HepG2 (cell line): ENCODE results near the gene S100P. TPM values are rescaled to one million over a fixed set of nuclear protein-coding genes. Genes with fewer than 3 reads are reported as not detected.

Experiments used
- ATAC-seq: fragments of 200-7000 bp; cut with Tn5 transposase; 3 replicates; pipeline ENCODE4 v1.9.1; 2020; ENCODE audit warnings: mild to moderate bottlenecking, moderate library complexity
- BruUV-seq: library from RNA; stranded (reverse); fragments of 400-500 nt; replicated peaks from 2 replicates; lab custom pipeline; 2021; lab: Mats Ljungman, UMichigan
- CTCF ChIA-PET: fragments of 300-600 bp; formaldehyde crosslinking; extraction: SDS; loops from one replicate; lab custom pipeline; 2021; ENCODE audit warnings: low total read pairs, inconsistent platforms, low intra/inter-chr PET ratio; lab: Yijun Ruan, JAX
- POLR2A ChIA-PET: fragments of 350-600 bp; sonication (Branson Sonifier 250); formaldehyde crosslinking; loops from one replicate; lab custom pipeline; 2020; ENCODE audit warnings: antibody characterized with exemption, inconsistent platforms; lab: Yijun Ruan, JAX
- DNase-seq: peaks from one replicate; pipeline ENCODE4 v3.0.0-alpha.2; 2015; ENCODE audit warnings: low spot score
- FAIRE-seq: peaks from 3 replicates; lab custom pipeline; 2011; peaks lifted over from hg19 to GRCh38; lab: Jason Lieb, UNC
- H2AFZ ChIP-seq: one replicate; pipeline ENCODE4 v1.6.1; 2011; ENCODE audit warnings: low read length, inconsistent platforms
- H3K27ac ChIP-seq: fragments of 300-600 bp; 3 replicates; pipeline ENCODE4 v1.8.0; 2011; ENCODE audit warnings: mixed run types, mild to moderate bottlenecking, mixed read lengths, low read length, inconsistent platforms; ENCODE audit not compliant: insufficient read depth; ENCODE audit errors: extremely low read length
- H3K27me3 ChIP-seq, 2 experiments: fragments of 200-600 bp in 1 of 2; 2 replicates in 1 of 2; 3 replicates in 1 of 2; pipeline versions ENCODE4 v1.6.0 to v1.8.0; 2011; ENCODE audit warnings: low read length in 2 of 2, mild to moderate bottlenecking in 2 of 2, moderate library complexity in 2 of 2, inconsistent platforms in 1 of 2; ENCODE audit not compliant: insufficient read depth in 2 of 2, control insufficient read depth in 1 of 2
- H3K36me3 ChIP-seq, 2 experiments: fragments of 200-600 bp in 1 of 2; replicated peaks in 1 of 2; 2 replicates in 1 of 2; 3 replicates in 1 of 2; pipeline versions ENCODE4 v1.5.1 to v1.8.0; 2011; ENCODE audit warnings: low read length in 2 of 2, inconsistent platforms in 1 of 2; ENCODE audit not compliant: insufficient read depth in 2 of 2, control insufficient read depth in 1 of 2
- H3K4me1 ChIP-seq: 2 replicates; pipeline ENCODE4 v1.5.1; 2012; ENCODE audit warnings: low read length, inconsistent platforms; ENCODE audit not compliant: insufficient read depth
- H3K4me2 ChIP-seq: 2 replicates; pipeline ENCODE4 v1.6.0; 2011; ENCODE audit warnings: low read depth, low read length, inconsistent platforms
- H3K4me3 ChIP-seq, 3 experiments: fragments of 200-600 bp in 1 of 3; sonication (generic), shearing (Covaris generic) in 1 of 3; replicated peaks in 1 of 3; 2 replicates each; pipeline ENCODE4 v1.5.1; 2011 to 2016; ENCODE audit warnings: low read length in 3 of 3, inconsistent platforms in 2 of 3, low read depth in 2 of 3, mild to moderate bottlenecking in 2 of 3, control low read depth in 1 of 3, mixed read lengths in 1 of 3; ENCODE audit not compliant: insufficient read depth in 1 of 3
- H3K79me2 ChIP-seq: one replicate; pipeline ENCODE4 v1.6.1; 2011; ENCODE audit warnings: low read length, inconsistent platforms; ENCODE audit not compliant: insufficient read depth
- H3K9ac ChIP-seq: 2 replicates; pipeline ENCODE4 v1.6.0; 2011; ENCODE audit warnings: mild to moderate bottlenecking, low read depth, low read length, inconsistent platforms; ENCODE audit not compliant: insufficient read depth
- H3K9me3 ChIP-seq: 2 replicates; pipeline ENCODE4 v1.5.1; 2012; ENCODE audit warnings: mild to moderate bottlenecking, low read length
- H4K20me1 ChIP-seq: 2 replicates; pipeline ENCODE4 v1.6.0; 2011; ENCODE audit warnings: inconsistent platforms, mild to moderate bottlenecking, low read length, moderate library complexity; ENCODE audit not compliant: insufficient read depth
- FOXP4 ChIP-seq: sonication (generic); formaldehyde crosslinking; IDR thresholded peaks from 2 replicates; pipeline ENCODE4 v1.4.0; 2020; ENCODE audit warnings: missing genetic modification reagents
- GABPA ChIP-seq, 2 experiments: IDR thresholded peaks; 2 replicates each; pipeline ENCODE4 v1.6.1; 2011 to 2016; ENCODE audit warnings: low read depth in 2 of 2, low read length in 1 of 2, missing biosample characterization in 1 of 2, missing genetic modification characterization in 1 of 2
- MIXL1 ChIP-seq: IDR thresholded peaks from 2 replicates; pipeline ENCODE4 v1.6.1; 2016
- NFKB2 ChIP-seq: sonication (generic); formaldehyde crosslinking; IDR thresholded peaks from 2 replicates; pipeline ENCODE4 v1.4.0; 2020; ENCODE audit warnings: missing genetic modification reagents, borderline replicate concordance
- RBM22 ChIP-seq: fragments of 200-400 bp; formaldehyde crosslinking; optimal IDR thresholded peaks from 2 replicates; pipeline ENCODE3; 2017; ENCODE audit warnings: mild to moderate bottlenecking, low read length, moderate library complexity
- RBM39 ChIP-seq: fragments of 200-400 bp; formaldehyde crosslinking; IDR thresholded peaks from one replicate; pipeline ENCODE4 v1.6.1; 2018; ENCODE audit warnings: antibody characterized with exemption, mild to moderate bottlenecking, low read depth, low read length; ENCODE audit not compliant: poor library complexity, severe bottlenecking
- STAT5B ChIP-seq: sonication (generic); formaldehyde crosslinking; IDR thresholded peaks from 2 replicates; pipeline ENCODE4 v1.4.0; 2020; ENCODE audit warnings: missing genetic modification reagents
- THYN1 ChIP-seq: sonication (generic); formaldehyde crosslinking; IDR thresholded peaks from 2 replicates; pipeline ENCODE4 v1.8.1; 2023; ENCODE audit warnings: low read depth, mild to moderate bottlenecking, moderate library complexity, missing genetic modification reagents, borderline replicate concordance
- U2AF2 ChIP-seq: fragments of 200-400 bp; formaldehyde crosslinking; IDR thresholded peaks from 2 replicates; pipeline ENCODE4 v1.6.1; 2017; ENCODE audit warnings: low read depth, mild to moderate bottlenecking, low read length
- ZNF256 ChIP-seq: sonication (generic); formaldehyde crosslinking; conservative IDR thresholded peaks from 2 replicates; pipeline ENCODE4 v1.4.0; 2020; ENCODE audit warnings: missing genetic modification reagents
- ZNF281 ChIP-seq: sonication (generic); formaldehyde crosslinking; IDR thresholded peaks from 2 replicates; pipeline ENCODE4 v1.4.0; 2020; ENCODE audit warnings: missing genetic modification reagents, borderline replicate concordance
- ZNF556 ChIP-seq: sonication (generic); formaldehyde crosslinking; IDR thresholded peaks from 2 replicates; pipeline ENCODE4 v1.4.0; 2020; ENCODE audit warnings: mild to moderate bottlenecking, missing genetic modification reagents, borderline replicate concordance
- WGBS: methylation state at CpG from one replicate; pipeline ENCODE4 v1.1.6; 2017; ENCODE audit warnings: low lambda C conversion rate; 5-methylcytosine and 5-hydroxymethylcytosine counted together
- in situ Hi-C: cut with HindIII; loops from 2 replicates; pipeline ENCODE4 v1.10.0; 2017; ENCODE audit warnings: low pct_unique_long_range_greater_than_20kb; ENCODE audit not compliant: extremely low pct_ligation_motif_present
- intact Hi-C: fragments of 100-400 bp; cut with micrococcal nuclease; formaldehyde crosslinking; loops from one replicate; pipeline ENCODE4 v1.10.0; 2022; ENCODE audit not compliant: unreplicated experiment
- polyA plus RNA-seq, 8 experiments: library from polyadenylated mRNA; depleted of rRNA in 3 of 8; stranded (reverse) in 7 of 8; unstranded in 1 of 8; fragments of >200 nt; fragmentation: Illumina TruSeq in 4 of 8; extraction: Trizol in 4 of 8; gene quantifications; 2 replicates each; pipeline versions ENCODE4 v1.2.1 to v1.2.3, GENCODE V29; 2011 to 2016; ENCODE audit warnings: low read depth in 4 of 8, missing spikeins in 1 of 8, mixed read lengths in 1 of 8; ENCODE audit not compliant: insufficient read depth in 1 of 8
- total RNA-seq, 5 experiments: library from RNA; depleted of rRNA; stranded (reverse); fragments of >200 nt; fragmentation: Illumina TruSeq; extraction: Trizol; gene quantifications; 2 replicates each; pipeline ENCODE4 v1.2.3, GENCODE V29; 2016; ENCODE audit warnings: low read depth in 1 of 5
- TF ChIP-seq, protein P1 (sequence below): IDR thresholded peaks from 2 replicates; pipeline ENCODE4 v1.6.1; 2016; ENCODE audit warnings: missing biosample characterization, missing genetic modification reagents, low read depth
- TF ChIP-seq, protein P2 (sequence below): sonication (generic); formaldehyde crosslinking; IDR thresholded peaks from 2 replicates; pipeline ENCODE4 v1.5.0; 2020; ENCODE audit warnings: missing genetic modification reagents

Gene S100P
- total and polyA plus RNA-seq, 2 of the 13 experiments (the other 11 are each of a cell fraction or from before 2014, with no cell fraction given), result 278 to 1,649 TPM

GRCh38 chr4:6695660-6696610 is 2.3 kb downstream of the S100P start:
- H2AFZ ChIP-seq, result no peak overlapping the region
- peaks cover 39% of the 10 kb centered on the region for H3K79me2 ChIP-seq
- peaks cover 60% of the 10 kb centered on the region for H3K4me1 ChIP-seq
- H3K27me3 ChIP-seq, result no peaks in the 10 kb centered on the region; a peak in 1 of 5 replicates
- 6% methylated on average over 12 of the region's 18 CpGs for WGBS
- ChIA-PET CTCF (no interaction called here), POLR2A (interaction anchor here (0.6 to 4.6 kb wide), 16 partner anchors 9 to 373 kb away, joined by 3 to 65 read pairs (median 7); partner anchors contain the start of genes BLOC1S4, GRPEL1, MRFAP1 and MRFAP1L1)
- no TSS peak for BruUV-seq
- intact Hi-C loops, result no loop called here
- FAIRE-seq (peak; percentile 97), ATAC-seq (peak; percentile 87), DNase-seq (peak; percentile 96)
- H4K20me1 ChIP-seq, result peaks cover 10% of the 10 kb centered on the region; the same call in 1 of the 2 replicates
- H3K36me3 ChIP-seq, result peaks cover 4 to 12% of the 10 kb centered on the region in 2 experiments; a peak in 2 of 5 replicates
- in situ Hi-C loops, result no loop called here
- H3K27ac ChIP-seq, result peak overlapping the region; percentile 84
- H3K9ac ChIP-seq, result peak overlapping the region; percentile 91
- peak overlapping the region; percentile 82 to 96 (median 83) for H3K4me3 ChIP-seq
- H3K9me3 ChIP-seq, result no peaks in the 10 kb centered on the region
- peak overlapping the region; percentile 93 for H3K4me2 ChIP-seq
- TF ChIP-seq, protein P1, sequence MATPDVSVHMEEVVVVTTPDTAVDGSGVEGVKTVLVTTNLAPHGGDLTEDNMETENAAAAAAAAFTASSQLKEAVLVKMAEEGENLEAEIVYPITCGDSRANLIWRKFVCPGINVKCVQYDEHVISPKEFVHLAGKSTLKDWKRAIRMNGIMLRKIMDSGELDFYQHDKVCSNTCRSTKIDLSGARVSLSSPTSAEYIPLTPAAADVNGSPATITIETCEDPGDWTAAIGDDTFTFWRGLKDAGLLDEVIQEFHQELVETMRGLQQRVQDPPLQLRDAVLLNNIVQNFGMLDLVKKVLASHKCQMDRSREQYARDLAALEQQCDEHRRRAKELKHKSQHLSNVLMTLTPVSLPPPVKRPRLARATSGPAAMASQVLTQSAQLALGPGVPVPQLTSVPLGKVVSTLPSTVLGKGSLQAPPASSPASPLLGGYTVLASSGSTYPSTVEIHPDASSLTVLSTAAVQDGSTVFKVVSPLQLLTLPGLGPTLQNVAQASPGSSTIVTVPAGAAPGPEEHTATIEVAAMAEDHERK (CRISPR knock-in tag), result peak; percentile 40; the same call in 1 of the 2 replicates
- TF ChIP-seq FOXP4 (CRISPR knock-in tag), result peak; percentile 99
- peak; percentile 60 for TF ChIP-seq RBM39
- TF ChIP-seq ZNF256 (CRISPR knock-in tag), result no peak
- 0 out of 2 replicates have a peak, but pooled peaks have one; percentile 41 for TF ChIP-seq ZNF556 (CRISPR knock-in tag)
- peak; percentile 80; the same call in 1 of the 2 replicates for TF ChIP-seq MIXL1 (CRISPR knock-in tag)
- no peak for TF ChIP-seq U2AF2
- TF ChIP-seq RBM22, result peak; percentile 83
- TF ChIP-seq GABPA (IDR thresholded peaks at IDR 0.05; ENCODE audit: low read depth, low read length), result no peak
- TF ChIP-seq GABPA (CRISPR knock-in tag; IDR thresholded peaks at IDR 0.05; ENCODE audit: low read depth), result no peak
- TF ChIP-seq, protein P2, sequence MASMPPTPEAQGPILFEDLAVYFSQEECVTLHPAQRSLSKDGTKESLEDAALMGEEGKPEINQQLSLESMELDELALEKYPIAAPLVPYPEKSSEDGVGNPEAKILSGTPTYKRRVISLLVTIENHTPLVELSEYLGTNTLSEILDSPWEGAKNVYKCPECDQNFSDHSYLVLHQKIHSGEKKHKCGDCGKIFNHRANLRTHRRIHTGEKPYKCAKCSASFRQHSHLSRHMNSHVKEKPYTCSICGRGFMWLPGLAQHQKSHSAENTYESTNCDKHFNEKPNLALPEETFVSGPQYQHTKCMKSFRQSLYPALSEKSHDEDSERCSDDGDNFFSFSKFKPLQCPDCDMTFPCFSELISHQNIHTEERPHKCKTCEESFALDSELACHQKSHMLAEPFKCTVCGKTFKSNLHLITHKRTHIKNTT (CRISPR knock-in tag), result no peak
- TF ChIP-seq THYN1 (CRISPR knock-in tag), result 0 out of 2 replicates have a peak, but pooled peaks have one; percentile 41
- peak; percentile 69; the same call in 1 of the 2 replicates for TF ChIP-seq NFKB2 (CRISPR knock-in tag)
- TF ChIP-seq ZNF281, result peak; percentile 59; the same call in 1 of the 2 replicates
- peak; percentile 41; the same call in 1 of the 2 replicates for TF ChIP-seq STAT5B (CRISPR knock-in tag)
